GM18499 (cell line): ENCODE results near the gene FAM83E.

Source experiments
- ATAC-seq: cut with Tn5 transposase; IDR thresholded peaks from one replicate; pipeline ENCODE4 v1.9.1; 2021; ENCODE audit warnings: moderate number of reproducible peaks; ENCODE audit not compliant: insufficient read depth, unreplicated experiment

Gene FAM83E

DNA sequence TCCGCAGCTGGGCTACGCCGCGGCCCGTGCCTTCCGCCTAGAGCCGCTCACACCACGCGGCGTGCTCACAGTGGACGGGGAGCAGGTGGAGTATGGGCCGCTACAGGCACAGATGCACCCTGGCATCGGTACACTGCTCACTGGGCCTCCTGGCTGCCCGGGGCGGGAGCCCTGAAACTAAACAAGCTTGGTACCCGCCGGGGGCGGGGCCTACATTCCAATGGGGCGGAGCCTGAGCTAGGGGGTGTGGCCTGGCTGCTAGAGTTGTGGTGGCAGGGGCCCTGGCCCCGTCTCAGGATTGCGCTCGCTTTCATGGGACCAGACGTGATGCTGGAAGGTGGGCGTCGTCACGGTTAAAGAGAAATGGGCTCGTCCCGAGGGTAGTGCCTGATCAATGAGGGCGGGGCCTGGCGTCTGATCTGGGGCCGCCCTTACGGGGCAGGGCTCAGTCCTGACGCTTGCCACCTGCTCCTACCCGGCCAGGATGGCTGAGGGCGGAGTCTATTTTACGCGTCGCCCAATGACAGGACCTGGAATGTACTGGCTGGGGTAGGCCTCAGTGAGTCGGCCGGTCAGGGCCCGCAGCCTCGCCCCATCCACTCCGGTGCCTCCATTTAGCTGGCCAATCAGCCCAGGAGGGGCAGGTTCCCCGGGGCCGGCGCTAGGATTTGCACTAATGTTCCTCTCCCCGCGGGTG is 14.9 kb upstream of the FAM83E start:
- no peak for ATAC-seq

DNA sequence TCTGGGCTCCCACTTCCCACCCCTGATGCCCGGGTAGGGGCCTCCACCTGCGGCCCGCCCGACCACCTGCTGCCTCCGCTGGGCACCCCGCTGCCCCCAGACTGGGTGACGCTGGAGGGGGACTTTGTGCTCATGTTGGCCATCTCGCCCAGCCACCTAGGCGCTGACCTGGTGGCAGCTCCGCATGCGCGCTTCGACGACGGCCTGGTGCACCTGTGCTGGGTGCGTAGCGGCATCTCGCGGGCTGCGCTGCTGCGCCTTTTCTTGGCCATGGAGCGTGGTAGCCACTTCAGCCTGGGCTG is 14.4 kb upstream of the FAM83E start:
- ATAC-seq = no peak

DNA sequence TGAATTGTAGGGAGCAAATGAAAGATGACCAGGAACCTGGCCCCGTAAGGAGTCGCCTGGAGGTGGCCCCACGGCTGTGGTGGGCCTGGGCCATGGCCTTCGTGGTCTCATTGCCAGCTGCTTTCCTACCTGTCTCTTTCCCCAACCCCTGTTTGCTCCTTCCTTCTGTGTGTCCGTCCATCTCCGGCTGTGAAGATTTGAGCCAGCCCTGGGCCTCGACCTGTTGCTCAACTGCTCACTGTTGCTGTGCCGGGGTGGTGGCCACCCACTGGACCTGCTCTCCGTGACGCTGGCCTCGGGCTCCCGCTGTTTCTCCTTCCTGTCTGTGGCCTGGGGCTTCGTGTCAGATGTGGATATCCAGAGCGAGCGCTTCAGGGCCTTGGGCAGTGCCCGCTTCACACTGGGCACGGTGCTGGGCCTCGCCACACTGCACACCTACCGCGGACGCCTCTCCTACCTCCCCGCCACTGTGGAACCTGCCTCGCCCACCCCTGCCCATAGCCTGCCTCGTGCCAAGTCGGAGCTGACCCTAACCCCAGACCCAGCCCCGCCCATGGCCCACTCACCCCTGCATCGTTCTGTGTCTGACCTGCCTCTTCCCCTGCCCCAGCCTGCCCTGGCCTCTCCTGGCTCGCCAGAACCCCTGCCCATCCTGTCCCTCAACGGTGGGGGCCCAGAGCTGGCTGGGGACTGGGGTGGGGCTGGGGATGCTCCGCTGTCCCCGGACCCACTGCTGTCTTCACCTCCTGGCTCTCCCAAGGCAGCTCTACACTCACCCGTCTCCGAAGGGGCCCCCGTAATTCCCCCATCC is 13.8 kb upstream of the FAM83E start:
- no peak for ATAC-seq

DNA sequence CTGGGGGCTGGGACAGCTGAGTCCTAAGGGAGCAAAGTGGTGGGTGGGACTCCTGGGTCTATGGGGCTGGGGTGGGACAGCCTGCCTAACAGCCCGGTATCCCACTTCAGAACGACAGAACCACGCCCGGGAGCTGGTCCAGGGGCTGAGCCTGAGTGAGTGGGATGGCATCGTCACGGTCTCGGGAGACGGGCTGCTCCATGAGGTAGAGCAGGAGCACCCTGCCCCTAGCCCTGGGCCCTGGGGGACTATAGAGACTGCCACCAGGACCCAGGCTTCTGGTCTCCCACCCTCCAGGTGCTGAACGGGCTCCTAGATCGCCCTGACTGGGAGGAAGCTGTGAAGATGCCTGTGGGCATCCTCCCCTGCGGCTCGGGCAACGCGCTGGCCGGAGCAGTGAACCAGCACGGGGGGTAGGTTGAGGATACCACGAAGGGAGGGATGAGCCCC is 13.0 kb upstream of the FAM83E start:
- ATAC-seq = no peak

DNA sequence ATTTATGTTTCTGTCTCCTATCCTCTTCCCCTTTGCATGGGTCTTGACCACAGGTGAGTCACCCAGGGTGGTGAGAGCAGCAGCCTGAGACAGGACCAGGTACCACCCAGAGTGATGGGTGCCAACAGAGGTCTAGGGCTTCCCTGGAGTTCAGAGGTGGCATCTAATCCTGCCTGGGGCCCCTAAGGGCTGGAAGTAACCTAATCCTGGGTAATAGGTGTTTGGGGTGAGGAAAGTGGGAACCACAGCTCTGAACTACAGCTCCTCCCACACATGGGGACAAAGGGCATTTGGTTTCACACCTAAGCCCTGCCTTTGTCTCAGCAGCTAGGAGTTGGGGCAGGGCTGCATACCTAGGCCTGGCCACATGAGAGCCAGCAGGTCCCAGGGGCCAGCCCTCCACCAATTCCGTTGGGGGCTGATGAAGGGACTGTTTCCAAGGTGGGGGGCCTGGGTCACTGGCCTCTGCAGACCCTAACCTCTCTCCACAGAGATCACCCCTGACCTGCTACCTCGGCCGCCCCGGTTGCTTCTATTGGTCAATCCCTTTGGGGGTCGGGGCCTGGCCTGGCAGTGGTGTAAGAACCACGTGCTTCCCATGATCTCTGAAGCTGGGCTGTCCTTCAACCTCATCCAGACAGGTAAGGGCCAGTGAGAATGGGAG is 12.5 kb upstream of the FAM83E start:
- no peak for ATAC-seq

GRCh38 chr19:48625891-48626327 is 11.0 kb upstream of the FAM83E start:
- ATAC-seq = no peak

- no peak for ATAC-seq
Observed at GRCh38 chr19:48624791-48625723, 10.2 kb upstream of the FAM83E start.

DNA sequence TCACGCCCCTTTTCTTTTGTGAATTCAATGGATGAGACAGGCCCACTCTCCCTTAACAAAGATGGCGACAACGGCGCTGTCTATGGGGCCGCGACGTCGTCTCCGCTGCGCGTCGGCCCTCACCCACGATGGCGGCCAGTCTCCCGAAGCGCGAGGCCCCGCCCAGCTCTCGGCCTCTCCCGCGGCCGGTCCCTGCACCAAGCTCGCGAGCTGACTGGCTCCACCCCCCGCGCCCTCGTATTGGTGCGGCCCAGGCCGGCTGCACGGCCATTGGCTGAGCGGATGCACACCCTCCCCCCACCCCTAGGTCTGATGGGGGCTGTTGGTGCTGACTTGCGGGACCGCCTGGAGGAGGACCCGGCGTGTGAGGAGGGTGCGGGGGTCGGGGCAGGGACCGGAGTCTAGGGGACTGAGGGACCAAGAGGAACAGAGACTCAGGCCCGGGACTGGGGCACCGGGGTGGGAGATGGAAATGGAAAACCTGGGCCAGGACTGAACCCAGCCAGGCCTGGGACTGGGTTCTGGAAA is 9.3 kb upstream of the FAM83E start:
- ATAC-seq = no peak

GRCh38 chr19:48623556-48624066 is 8.7 kb upstream of the FAM83E start:
- no peak for ATAC-seq

- no peak for ATAC-seq
Observed at GRCh38 chr19:48619692-48620585, 5.1 kb upstream of the FAM83E start.

DNA sequence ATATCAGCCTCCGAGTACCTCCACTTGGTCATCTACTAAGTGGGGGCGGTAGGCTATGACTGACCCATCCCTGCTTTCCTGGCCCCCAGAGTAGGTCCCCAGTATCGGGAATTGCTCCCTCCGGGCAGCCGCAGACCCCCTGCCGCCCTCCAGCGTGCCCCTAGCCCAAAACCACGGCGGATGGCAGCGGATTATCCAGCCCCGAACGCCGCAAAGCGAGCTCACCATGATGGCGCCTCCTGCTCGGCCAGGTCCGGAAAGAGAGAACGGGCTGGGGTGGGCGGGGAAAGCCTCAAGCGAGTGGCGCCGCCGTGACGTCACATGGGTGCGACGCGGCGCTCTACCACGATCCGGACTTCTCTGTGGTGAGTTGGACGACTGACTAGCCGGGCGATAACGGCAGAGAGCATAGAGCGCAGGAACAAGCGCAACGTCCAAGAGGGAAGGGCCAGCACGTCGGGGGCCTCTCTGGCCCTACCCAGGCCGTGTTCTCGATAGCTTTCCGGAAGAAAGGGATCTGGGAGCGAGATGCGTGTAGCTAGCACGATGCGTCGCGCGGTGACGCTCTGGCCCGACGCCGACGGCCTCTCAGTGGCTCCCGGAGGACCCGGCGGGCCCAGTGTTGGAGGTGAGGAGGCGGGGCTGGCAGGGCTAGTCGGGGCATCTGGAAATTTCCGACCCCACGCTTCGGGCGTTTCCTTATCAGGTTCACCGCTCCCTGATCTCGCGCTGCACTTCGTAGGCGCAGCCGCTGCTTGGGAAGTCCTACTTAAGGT is 4.2 kb upstream of the FAM83E start, which contains the start of the genes RPL18 and SPHK2:
TSS of gene RPL18 (minus strand) at position 263 of the 776 bp plus-strand sequence. CDS start at position 228, 35 bp downstream.
TSS of gene SPHK2 (plus strand) at position 591 of the 776 bp plus-strand sequence. CDS start 1,009 bp downstream, outside the sequence.
- ATAC-seq = peak; percentile 88

DNA sequence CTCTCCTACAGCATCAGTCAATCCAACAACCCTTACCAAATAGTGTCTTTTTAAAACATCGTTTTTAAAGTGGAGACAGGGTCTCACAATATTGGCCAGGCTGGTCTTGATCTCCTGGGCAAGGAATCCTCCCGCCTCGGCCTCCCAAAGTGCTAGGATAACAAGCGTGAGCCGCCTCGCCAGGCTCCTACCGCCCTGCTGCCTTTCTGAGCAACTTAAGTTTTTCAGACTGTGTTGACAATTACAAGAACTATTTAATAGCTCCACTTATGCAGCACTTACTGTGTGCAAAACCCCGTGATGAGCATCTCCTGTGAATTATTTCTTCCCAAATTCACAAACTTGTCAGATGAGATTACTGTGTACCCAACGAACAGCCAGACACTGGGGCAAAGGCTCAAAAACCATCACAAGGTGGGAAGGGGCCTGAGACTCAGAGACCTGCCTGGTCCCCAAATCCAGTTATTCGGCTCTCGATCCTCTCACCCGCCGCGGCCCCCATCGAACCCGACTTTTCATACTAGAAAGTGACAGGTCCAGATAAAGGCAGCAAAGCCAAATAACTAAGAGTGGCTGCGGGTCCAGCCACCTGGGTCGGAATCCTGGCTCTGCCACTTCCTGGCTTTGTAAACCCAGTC is 3.5 kb upstream of the FAM83E start:
- no peak for ATAC-seq

DNA sequence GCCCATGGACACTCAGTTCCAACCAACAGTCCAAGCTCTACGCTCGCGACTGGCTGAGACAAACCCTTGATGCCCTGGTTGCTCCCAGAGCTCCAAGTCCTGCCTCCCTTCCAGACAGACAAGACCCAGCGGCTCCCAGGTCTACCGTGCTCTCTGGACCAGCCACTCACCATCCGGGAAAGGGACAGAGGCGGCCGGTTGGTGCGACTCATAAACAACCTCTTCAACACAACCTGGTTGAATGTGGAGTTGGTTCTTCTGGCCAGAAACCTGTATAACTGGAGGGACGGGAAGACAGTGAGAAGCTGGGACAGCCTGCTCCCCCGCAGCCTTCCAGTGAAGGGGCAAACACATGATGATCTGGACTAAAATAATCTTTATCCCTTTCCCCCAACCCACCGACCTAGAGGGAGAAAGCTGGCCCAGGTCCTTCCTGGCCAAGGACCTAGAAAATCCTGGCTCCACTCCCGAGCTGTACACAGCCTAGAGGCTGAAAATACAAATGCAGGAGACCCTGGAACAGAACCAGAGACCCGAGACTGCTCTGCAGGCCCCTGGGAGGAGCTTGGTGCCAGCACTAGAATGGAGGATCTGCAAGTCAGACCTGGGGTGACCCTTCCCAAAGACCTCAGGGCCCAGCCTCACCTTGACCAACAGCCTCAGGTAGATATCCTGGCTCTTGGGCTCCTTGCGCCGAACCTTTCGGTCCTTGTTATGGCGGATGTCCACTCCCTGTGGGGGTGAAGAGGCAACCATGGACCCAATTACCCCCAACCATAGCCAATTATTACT is 2.5 kb upstream of the FAM83E start:
- no peak for ATAC-seq

DNA sequence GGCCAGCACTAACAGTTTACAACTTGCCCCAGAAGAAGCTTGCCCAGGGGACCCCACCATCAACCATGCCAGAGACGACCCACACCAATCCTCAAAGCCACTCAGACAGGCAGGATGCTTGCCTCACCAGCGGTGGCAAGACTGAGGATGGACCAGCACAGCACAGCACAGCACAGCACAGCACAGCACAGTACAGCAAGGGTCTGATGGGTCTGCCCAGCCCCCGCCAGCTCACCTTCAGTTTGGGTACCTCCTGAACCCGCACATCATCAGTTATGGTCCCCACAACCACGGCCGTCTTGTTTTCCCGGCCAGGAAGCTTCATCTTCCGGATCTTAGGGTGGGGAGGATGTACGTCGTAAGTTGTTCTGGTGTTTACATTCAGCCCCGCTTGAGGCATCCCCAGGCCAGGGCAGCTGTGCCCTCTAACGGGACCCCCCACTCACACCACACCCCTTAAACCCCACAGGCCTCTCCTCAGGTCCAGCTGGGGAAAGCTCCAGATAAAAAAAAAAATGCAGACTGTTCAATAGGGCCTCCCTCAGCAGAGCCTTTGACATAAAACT is 1.7 kb upstream of the FAM83E start:
- no peak for ATAC-seq

GRCh38 chr19:48616041-48616436 is 1.2 kb upstream of the FAM83E start:
- ATAC-seq = no peak
